Lower lobe of right lung (tissue), 2 donors: ENCODE measurements around the gene GPATCH3. TPM values are rescaled to one million over a fixed set of nuclear protein-coding genes. Genes with fewer than 3 reads are reported as not detected.
"Not testable (repeated sequence)": the region's sequence is repeated elsewhere in the genome, so short reads cannot be mapped to it uniquely, and the experiment has no call there.

ENCODE experiments used
- ATAC-seq, 2 donors: fragments of 200-7000 bp; cut with Tn5 transposase; one replicate each; pipeline ENCODE4 v1.9.1; 2020 to 2022; ENCODE audit warnings: mild to moderate bottlenecking in 2 of 2, moderate library complexity in 2 of 2
- DNase-seq: peaks from one replicate; pipeline ENCODE4 v3.0.0-alpha.2; 2020
- H3K27ac ChIP-seq: fragments of 200-600 bp; one replicate; pipeline ENCODE4 v1.8.0; 2022
- H3K27me3 ChIP-seq: fragments of 200-600 bp; one replicate; pipeline ENCODE4 v1.8.0; 2022; ENCODE audit warnings: low read depth
- H3K36me3 ChIP-seq: fragments of 200-600 bp; one replicate; pipeline ENCODE4 v1.8.0; 2022; ENCODE audit warnings: mild to moderate bottlenecking
- H3K4me1 ChIP-seq: fragments of 200-600 bp; one replicate; pipeline ENCODE4 v1.8.0; 2022
- H3K4me3 ChIP-seq: fragments of 200-600 bp; one replicate; pipeline ENCODE4 v1.8.0; 2022; ENCODE audit warnings: mild to moderate bottlenecking
- H3K9me3 ChIP-seq: fragments of 200-600 bp; one replicate; pipeline ENCODE4 v1.8.0; 2022
- intact Hi-C: fragments of 100-400 bp; cut with DNase I; formaldehyde crosslinking; loops from one replicate; pipeline ENCODE4 v1.11.0; 2022
- total RNA-seq: library from RNA; stranded (reverse); fragmentation: NEBNext Ultra II Directional; extraction: Animal tissue kit (Norgen Biotek cat#: 25700); gene quantifications from one replicate; pipeline ENCODE4 v1.2.1, GENCODE V29; 2021
- TF ChIP-seq, protein P1 (sequence below): fragments of 200-600 bp; IDR thresholded peaks from one replicate; pipeline ENCODE4 v1.8.0; 2022; ENCODE audit warnings: antibody characterized with exemption, mild to moderate bottlenecking
- donor health status: DM: no; HTN: yes; CAD: no; lungs with severe emphysema.

Gene GPATCH3
- total RNA-seq, 1 donor from 2014 or later: 16.1 TPM

DNA sequence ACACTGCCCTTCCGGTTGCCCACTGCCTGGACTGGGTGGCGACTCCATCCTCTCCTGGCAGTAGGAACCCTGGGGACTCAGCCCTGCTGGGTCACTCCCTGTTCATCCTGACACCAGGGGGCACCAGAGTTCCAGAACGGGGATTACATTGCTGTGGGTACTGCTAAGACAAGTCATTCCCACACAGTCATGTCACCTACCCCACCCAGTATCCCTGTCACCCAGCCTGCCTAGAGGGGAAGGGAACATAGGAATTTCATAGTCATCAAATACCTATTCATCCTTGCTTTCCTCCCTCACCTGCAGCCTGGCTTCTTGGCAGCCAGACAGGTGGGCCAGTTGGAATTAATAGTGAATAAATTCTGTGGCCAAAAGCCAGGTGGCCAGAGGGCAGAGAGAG, 47.1 kb downstream of the GPATCH3 start:
- TF ChIP-seq, protein P1, sequence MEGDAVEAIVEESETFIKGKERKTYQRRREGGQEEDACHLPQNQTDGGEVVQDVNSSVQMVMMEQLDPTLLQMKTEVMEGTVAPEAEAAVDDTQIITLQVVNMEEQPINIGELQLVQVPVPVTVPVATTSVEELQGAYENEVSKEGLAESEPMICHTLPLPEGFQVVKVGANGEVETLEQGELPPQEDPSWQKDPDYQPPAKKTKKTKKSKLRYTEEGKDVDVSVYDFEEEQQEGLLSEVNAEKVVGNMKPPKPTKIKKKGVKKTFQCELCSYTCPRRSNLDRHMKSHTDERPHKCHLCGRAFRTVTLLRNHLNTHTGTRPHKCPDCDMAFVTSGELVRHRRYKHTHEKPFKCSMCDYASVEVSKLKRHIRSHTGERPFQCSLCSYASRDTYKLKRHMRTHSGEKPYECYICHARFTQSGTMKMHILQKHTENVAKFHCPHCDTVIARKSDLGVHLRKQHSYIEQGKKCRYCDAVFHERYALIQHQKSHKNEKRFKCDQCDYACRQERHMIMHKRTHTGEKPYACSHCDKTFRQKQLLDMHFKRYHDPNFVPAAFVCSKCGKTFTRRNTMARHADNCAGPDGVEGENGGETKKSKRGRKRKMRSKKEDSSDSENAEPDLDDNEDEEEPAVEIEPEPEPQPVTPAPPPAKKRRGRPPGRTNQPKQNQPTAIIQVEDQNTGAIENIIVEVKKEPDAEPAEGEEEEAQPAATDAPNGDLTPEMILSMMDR: peak; percentile 85
- Histone ChIP-seq H3K27me3 (no peaks in the 10 kb centered on the region), H3K27ac (no peak overlapping the region), H3K4me1 (peaks cover 14% of the 10 kb centered on the region), H3K4me3 (no peak overlapping the region), H3K36me3 (peaks cover 92% of the 10 kb centered on the region), H3K9me3 (no peaks in the 10 kb centered on the region)
- ATAC-seq: peak; percentile 85 to 86
- DNase-seq: peak; percentile 87
- intact Hi-C loops: no loop called here

DNA sequence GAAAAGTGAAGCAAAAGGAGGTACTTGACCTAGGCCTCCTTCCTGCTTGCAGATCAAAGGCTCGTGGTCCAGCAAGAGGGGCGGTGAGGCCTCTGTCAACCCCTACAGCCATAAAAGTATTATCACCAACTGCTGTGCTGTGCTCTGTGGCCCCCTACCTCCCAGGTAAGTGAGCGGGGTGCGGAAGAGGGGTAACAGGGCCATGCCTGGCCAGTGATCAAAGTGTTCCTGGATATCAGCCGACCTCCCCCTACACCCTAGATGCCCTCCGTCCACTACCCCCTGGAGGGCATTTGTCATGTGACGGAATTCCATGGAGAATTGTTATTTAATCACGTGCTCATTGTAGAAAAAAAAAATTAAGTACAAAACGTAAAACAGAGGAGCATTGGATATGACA, 47.6 kb downstream of the GPATCH3 start:
- no peak for DNase-seq
- TF ChIP-seq, protein P1: no peak
- intact Hi-C loops: no loop called here
- Histone ChIP-seq H3K27me3 (no peaks in the 10 kb centered on the region), H3K36me3 (peaks cover 97% of the 10 kb centered on the region), H3K9me3 (no peaks in the 10 kb centered on the region), H3K27ac (no peak overlapping the region), H3K4me3 (no peak overlapping the region), H3K4me1 (peaks cover 14% of the 10 kb centered on the region)
- ATAC-seq: no peak

DNA sequence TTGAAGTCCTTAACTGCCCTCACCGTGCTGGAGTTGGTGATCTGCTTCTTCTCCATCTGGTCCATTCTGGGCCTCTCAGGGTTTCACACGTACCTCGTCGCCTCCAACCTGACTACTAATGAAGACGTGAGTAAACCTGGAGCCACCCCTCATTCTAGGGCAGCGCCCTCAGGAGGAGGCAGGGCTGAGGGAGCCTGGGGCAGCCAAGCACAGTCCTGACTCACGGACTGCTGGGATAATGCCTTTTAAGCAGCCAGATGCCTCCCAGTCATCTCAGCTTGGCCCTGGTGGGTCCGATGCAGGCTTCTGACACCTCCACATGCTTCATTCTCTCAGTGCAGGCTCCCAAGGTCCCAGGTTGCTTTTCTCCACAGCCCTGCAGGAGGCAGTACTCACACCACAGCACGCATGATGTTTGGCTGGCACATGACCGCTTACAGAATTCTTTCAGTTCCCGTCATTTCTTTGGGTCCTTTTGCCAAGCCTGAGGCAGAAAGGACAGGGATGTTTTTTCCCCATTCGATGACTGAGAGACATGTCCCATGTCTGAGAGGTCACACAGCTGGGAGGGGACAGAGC, 49.1 kb downstream of the GPATCH3 start:
- TF ChIP-seq, protein P1: no peak
- Histone ChIP-seq H3K4me3 (no peak overlapping the region), H3K4me1 (peaks cover 14% of the 10 kb centered on the region), H3K9me3 (no peaks in the 10 kb centered on the region), H3K36me3 (peaks cover 95% of the 10 kb centered on the region), H3K27me3 (no peaks in the 10 kb centered on the region), H3K27ac (no peak overlapping the region)
- intact Hi-C loops: no loop called here
- ATAC-seq (no peak), DNase-seq (no peak)

DNA sequence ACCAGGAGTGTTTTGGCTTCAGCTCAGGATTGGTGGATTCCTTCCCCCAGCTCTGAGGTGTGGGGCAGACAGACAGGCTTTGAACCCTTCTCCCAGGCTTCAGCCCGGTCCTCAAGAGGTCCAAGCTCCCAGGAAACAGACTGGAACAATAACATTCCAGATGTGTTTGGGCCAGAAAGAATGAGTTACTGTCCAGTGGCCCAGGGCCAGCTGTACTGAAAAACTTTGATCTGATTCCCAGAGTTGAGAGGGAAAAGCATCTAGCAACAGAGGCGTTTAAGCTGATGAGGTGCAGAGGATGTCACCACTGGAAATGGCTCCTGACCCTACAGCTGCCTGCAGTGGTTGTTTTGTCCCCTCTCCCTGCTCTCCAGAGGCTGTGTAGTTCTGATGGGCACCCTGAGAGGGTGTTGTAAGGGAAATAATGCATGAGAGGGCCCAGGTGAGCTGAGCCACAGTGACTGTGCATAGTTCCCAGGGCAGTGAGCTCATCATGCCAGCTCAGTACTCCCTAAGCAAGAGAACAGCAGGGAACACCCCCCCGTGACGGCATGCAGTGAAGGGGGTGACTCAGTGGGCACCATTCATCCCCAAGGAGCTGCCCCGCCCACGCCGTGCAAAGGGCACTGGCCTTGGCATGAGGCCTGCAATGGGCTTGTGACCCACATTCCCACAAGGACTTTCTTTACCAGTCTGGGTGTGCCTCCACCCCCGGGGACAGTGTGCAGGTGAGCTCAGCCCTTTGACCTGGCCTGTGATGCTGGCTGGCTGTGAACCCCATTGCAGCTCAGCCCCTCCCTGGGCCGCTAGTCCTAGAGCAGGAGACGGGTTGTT, 51.1 kb downstream of the GPATCH3 start:
- Histone ChIP-seq H3K27ac (peak overlapping the region; percentile 15), H3K4me1 (peaks cover 14% of the 10 kb centered on the region), H3K9me3 (no peaks in the 10 kb centered on the region), H3K4me3 (no peak overlapping the region), H3K36me3 (peaks cover 81% of the 10 kb centered on the region), H3K27me3 (no peaks in the 10 kb centered on the region)
- DNase-seq (peak; percentile 69), ATAC-seq (peak; percentile 77 to 85)
- TF ChIP-seq, protein P1: no peak
- intact Hi-C loops: no loop called here

DNA sequence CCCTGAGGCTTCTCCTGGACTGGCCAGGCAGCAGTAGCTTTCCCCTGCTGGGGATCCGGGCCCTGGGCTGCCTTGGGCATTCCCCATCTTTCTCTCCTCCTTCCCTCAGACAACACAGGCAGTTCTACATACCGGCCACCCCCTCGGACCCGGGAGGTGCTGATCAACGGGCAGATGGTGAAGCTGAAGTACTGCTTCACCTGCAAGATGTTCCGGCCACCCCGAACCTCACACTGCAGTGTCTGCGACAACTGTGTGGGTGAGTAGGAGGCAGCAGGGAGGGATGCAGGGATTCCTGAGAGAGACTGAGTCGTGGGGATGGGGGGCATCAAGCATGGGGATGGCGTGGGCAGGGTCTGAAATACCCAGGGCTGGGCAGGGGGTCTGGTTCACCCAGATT, 51.8 kb downstream of the GPATCH3 start:
- peaks cover 81% of the 10 kb centered on the region for H3K36me3 ChIP-seq
- ATAC-seq (no peak), DNase-seq (no peak)
- H3K27ac ChIP-seq: peak overlapping the region; percentile 15
- no peak overlapping the region for H3K4me3 ChIP-seq
- H3K27me3 ChIP-seq: no peaks in the 10 kb centered on the region
- TF ChIP-seq, protein P1: no peak
- intact Hi-C loops: no loop called here
- peaks cover 14% of the 10 kb centered on the region for H3K4me1 ChIP-seq
- no peaks in the 10 kb centered on the region for H3K9me3 ChIP-seq

DNA sequence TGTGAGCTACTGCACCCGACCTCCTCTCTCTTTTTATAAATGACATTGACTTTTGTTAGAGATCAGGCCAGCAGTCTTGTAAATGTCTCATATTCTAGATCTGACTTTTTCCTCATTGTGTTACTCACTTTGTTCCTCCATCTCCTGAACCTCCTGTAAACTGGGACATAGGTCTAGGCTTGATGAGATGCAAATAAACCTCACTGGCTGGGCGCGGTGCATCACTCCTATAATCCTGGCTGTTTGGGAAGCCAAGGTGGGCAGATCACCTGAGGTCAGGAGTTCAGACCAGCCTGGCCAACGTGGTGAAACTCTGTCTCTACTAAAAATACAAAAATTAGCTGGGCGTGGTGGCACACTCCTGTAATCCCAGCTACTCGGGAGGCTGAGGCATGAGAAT, 52.4 kb downstream of the GPATCH3 start:
- H3K27ac ChIP-seq, H3K4me1 ChIP-seq, H3K27me3 ChIP-seq, intact Hi-C loops, DNase-seq, ATAC-seq, H3K4me3 ChIP-seq, H3K9me3 ChIP-seq: not testable (repeated sequence)
- H3K36me3 ChIP-seq: peaks cover 79% of the 10 kb centered on the region
